Trophoblast cell (in vitro differentiated cells and primary cell): ENCODE results near the gene TMEM14B.
"Not testable (repeated sequence)": the region's sequence is repeated elsewhere in the genome, so short reads cannot be mapped to it uniquely, and the experiment has no call there.

Source experiments
- DNase-seq, 2 donors: peaks; one replicate each; pipeline ENCODE4 v3.0.0-alpha.2; 2016
- H2AFZ ChIP-seq: 2 replicates; pipeline ENCODE4 v1.6.1; 2013; ENCODE audit warnings: low read length, moderate library complexity, mild to moderate bottlenecking; ENCODE audit not compliant: insufficient read depth, poor library complexity
- H2AK5ac ChIP-seq: 2 replicates; pipeline ENCODE4 v1.6.1; 2013; ENCODE audit warnings: mild to moderate bottlenecking, low read length
- H2BK120ac ChIP-seq: 2 replicates; pipeline ENCODE4 v1.6.1; 2013; ENCODE audit warnings: low read length, mild to moderate bottlenecking, moderate library complexity; ENCODE audit not compliant: insufficient read depth, poor library complexity
- H2BK12ac ChIP-seq: 2 replicates; pipeline ENCODE4 v1.6.1; 2013; ENCODE audit warnings: mild to moderate bottlenecking, low read length, moderate library complexity
- H2BK5ac ChIP-seq: 2 replicates; pipeline ENCODE4 v1.6.1; 2013; ENCODE audit warnings: low read length, low read depth, moderate library complexity, mild to moderate bottlenecking; ENCODE audit not compliant: poor library complexity
- H3K14ac ChIP-seq: 2 replicates; pipeline ENCODE4 v1.6.1; 2013; ENCODE audit warnings: mild to moderate bottlenecking, low read length
- H3K18ac ChIP-seq: 2 replicates; pipeline ENCODE4 v1.6.1; 2013; ENCODE audit warnings: mild to moderate bottlenecking, low read length
- H3K23ac ChIP-seq: 2 replicates; pipeline ENCODE4 v1.6.1; 2013; ENCODE audit warnings: low read length
- H3K27ac ChIP-seq: 2 replicates; pipeline ENCODE4 v1.5.1; 2013; ENCODE audit warnings: low read depth, mild to moderate bottlenecking, inconsistent platforms, low read length, moderate library complexity
- H3K27me3 ChIP-seq: 2 replicates; pipeline ENCODE4 v1.6.1; 2013; ENCODE audit warnings: inconsistent platforms, mild to moderate bottlenecking, low read length, moderate library complexity; ENCODE audit not compliant: insufficient read depth
- H3K36me3 ChIP-seq, 2 experiments: 1 replicate in 1 of 2; 2 replicates in 1 of 2; pipeline ENCODE4 v1.6.1; 2013; ENCODE audit warnings: low read length in 2 of 2, mild to moderate bottlenecking in 2 of 2, moderate library complexity in 1 of 2; ENCODE audit not compliant: insufficient read depth in 2 of 2, control insufficient read depth in 1 of 2
- H3K4ac ChIP-seq: 2 replicates; pipeline ENCODE4 v1.6.1; 2013; ENCODE audit warnings: low read depth, mild to moderate bottlenecking, low read length, moderate library complexity
- H3K4me1 ChIP-seq, 2 experiments: 1 replicate in 1 of 2; 2 replicates in 1 of 2; pipeline ENCODE4 v1.6.1; 2013; ENCODE audit warnings: low read length in 2 of 2, mild to moderate bottlenecking in 2 of 2, moderate library complexity in 1 of 2; ENCODE audit not compliant: insufficient read depth in 2 of 2, control insufficient read depth in 1 of 2
- H3K4me2 ChIP-seq: 2 replicates; pipeline ENCODE4 v1.6.1; 2013; ENCODE audit warnings: inconsistent platforms, mild to moderate bottlenecking, low read length, moderate library complexity
- H3K4me3 ChIP-seq: 2 replicates; pipeline ENCODE4 v1.5.1; 2013; ENCODE audit warnings: mild to moderate bottlenecking, low read depth, low read length, inconsistent platforms
- H3K79me1 ChIP-seq: one replicate; pipeline ENCODE4 v1.6.1; 2013; ENCODE audit warnings: low read length
- H3K79me2 ChIP-seq: 2 replicates; pipeline ENCODE4 v1.6.1; 2013; ENCODE audit warnings: low read length, mild to moderate bottlenecking; ENCODE audit not compliant: control insufficient read depth, insufficient read depth, poor library complexity
- H3K9ac ChIP-seq: 2 replicates; pipeline ENCODE4 v1.6.1; 2013; ENCODE audit warnings: mild to moderate bottlenecking, low read length
- H3K9me3 ChIP-seq: 2 replicates; pipeline ENCODE4 v1.6.1; 2013; ENCODE audit warnings: low read depth, mild to moderate bottlenecking, control low read depth, inconsistent platforms, low read length; ENCODE audit not compliant: insufficient read depth
- H4K12ac ChIP-seq: 2 replicates; pipeline ENCODE4 v1.6.1; 2013; ENCODE audit warnings: low read depth, mild to moderate bottlenecking, low read length, moderate library complexity
- H4K8ac ChIP-seq: 2 replicates; pipeline ENCODE4 v1.6.1; 2013; ENCODE audit warnings: low read depth, mild to moderate bottlenecking, low read length, moderate library complexity
- H4K91ac ChIP-seq: one replicate; pipeline ENCODE4 v1.6.1; 2013; ENCODE audit warnings: low read depth, mild to moderate bottlenecking, low read length, moderate library complexity
- WGBS: extraction: QIAGEN DNeasy Blood & Tissue Kit; methylation state at CpG from one replicate; pipeline ENCODE4 v1.1.7; 2013; ENCODE audit warnings: missing lambda C conversion rate; ENCODE audit not compliant: insufficient read length, insufficient coverage; ENCODE audit errors: extremely low coverage; 5-methylcytosine and 5-hydroxymethylcytosine counted together

TMEM14B gene

DNA sequence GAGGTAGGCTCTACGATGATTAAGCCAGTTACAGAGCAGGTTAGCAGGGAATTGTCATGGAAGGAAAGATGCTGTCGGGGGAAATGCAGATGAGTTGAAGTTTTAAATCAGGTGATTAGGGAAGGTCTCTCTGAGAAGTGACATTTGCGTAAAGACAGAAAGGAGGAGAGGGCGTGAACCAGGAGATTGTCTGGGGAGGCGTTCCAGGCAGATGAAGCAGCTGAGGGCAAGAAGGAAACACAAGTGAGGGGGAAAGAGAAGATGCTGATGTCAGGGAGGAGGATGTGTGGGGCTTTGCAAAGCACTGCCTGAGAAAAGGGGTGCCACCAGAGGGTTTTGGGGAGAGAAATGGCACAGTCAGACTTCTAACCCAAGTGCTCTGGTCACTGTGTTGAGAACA, 2.5 kb upstream of the TMEM14B start:
- Histone ChIP-seq H4K91ac (no peak overlapping the region), H3K4ac (no peak overlapping the region), H3K4me2 (no peak overlapping the region), H2AK5ac (no peak overlapping the region), H3K79me1 (peaks cover 7% of the 10 kb centered on the region), H2BK12ac (no peak overlapping the region), H2BK120ac (no peak overlapping the region), H3K27ac (no peak overlapping the region), H2BK5ac (no peak overlapping the region), H3K79me2 (peaks cover 6% of the 10 kb centered on the region), H3K9ac (no peak overlapping the region), H3K14ac (no peak overlapping the region), H4K8ac (no peak overlapping the region), H4K12ac (no peak overlapping the region), H2AFZ (no peak overlapping the region), H3K4me3 (no peak overlapping the region), H3K27me3 (no peaks in the 10 kb centered on the region), H3K23ac (no peak overlapping the region), H3K36me3 (peaks cover 2 to 18% of the 10 kb centered on the region in 2 experiments), H3K18ac (no peak overlapping the region), H3K9me3 (no peaks in the 10 kb centered on the region), H3K4me1 (peaks cover 3 to 8% of the 10 kb centered on the region in 2 experiments)
- WGBS: no CpG with 5 or more reads among the region's 5 CpGs
- no peak for DNase-seq

DNA sequence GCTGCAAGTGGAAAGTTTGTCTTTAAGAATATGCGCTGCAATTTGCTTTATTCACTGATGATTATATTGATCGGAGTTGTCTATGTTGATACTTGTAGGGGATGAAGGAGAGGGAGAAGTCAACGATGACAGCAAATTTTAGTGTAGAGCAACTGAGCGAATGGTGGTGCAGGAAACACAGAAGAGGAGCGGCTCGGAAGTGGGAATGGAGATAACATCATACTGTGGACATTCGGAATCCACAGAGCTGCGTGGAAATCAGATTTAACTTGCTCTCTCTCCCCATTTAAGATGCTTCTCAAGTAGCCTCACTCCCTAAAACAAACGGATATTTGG, 722 bp upstream of the TMEM14B start:
- H2BK5ac ChIP-seq: no peak overlapping the region
- no peaks in the 10 kb centered on the region for H3K27me3 ChIP-seq
- no peaks in the 10 kb centered on the region for H3K9me3 ChIP-seq
- no peak overlapping the region for H2AK5ac ChIP-seq
- no peak overlapping the region for H3K4ac ChIP-seq
- peak overlapping the region; percentile 73 for H3K4me2 ChIP-seq
- H3K27ac ChIP-seq: no peak overlapping the region
- H4K91ac ChIP-seq: peak overlapping the region; percentile 1
- no peak overlapping the region for H3K23ac ChIP-seq
- peaks cover 3 to 8% of the 10 kb centered on the region in 2 experiments for H3K4me1 ChIP-seq
- no peak overlapping the region for H2BK12ac ChIP-seq
- no peak overlapping the region for H3K9ac ChIP-seq
- peaks cover 6% of the 10 kb centered on the region for H3K79me2 ChIP-seq
- H3K79me1 ChIP-seq: peaks cover 7% of the 10 kb centered on the region
- H2BK120ac ChIP-seq: no peak overlapping the region
- peak overlapping the region; percentile 9 for H3K18ac ChIP-seq
- WGBS: no CpG with 5 or more reads among the region's 9 CpGs
- peaks cover 6 to 19% of the 10 kb centered on the region in 2 experiments for H3K36me3 ChIP-seq
- H2AFZ ChIP-seq: peak overlapping the region; percentile 62
- no peak for DNase-seq
- no peak overlapping the region for H3K4me3 ChIP-seq
- peak overlapping the region; percentile 34 for H4K12ac ChIP-seq
- H3K14ac ChIP-seq: peak overlapping the region; percentile 7
- peak overlapping the region; percentile 75 for H4K8ac ChIP-seq

DNA sequence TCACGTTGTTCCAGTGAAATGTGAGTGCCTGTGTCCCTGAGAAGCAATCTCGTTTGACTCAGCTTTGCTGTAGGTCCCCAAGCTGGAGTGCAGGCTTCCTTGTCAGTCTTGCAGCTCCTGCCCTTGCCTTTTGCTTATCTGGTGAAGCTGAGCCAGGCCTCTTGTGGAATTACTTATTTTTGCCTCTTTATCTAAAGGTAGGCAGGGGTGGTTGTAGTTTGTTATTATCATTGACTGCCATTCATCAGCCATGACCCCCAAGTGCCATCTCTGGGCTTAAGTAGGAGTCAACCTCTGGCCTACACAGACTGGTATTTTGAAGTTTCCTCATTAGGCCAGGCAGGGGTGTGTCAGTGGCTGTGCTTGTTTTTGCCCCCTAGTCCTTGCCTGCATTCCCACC, 2.1 kb downstream of the TMEM14B start:
- peaks cover 7% of the 10 kb centered on the region for H3K79me1 ChIP-seq
- H4K12ac ChIP-seq: no peak overlapping the region
- H2AFZ ChIP-seq: no peak overlapping the region
- no peak overlapping the region for H2AK5ac ChIP-seq
- H3K27me3 ChIP-seq: no peaks in the 10 kb centered on the region
- H4K8ac ChIP-seq: no peak overlapping the region
- H3K4ac ChIP-seq: peak overlapping the region; percentile 29
- DNase-seq: no peak
- H3K4me1 ChIP-seq: peaks cover 3 to 8% of the 10 kb centered on the region in 2 experiments
- no peak overlapping the region for H2BK5ac ChIP-seq
- H3K27ac ChIP-seq: no peak overlapping the region
- WGBS: no CpG with 5 or more reads among the region's 2 CpGs
- H3K23ac ChIP-seq: no peak overlapping the region
- peaks cover 14 to 34% of the 10 kb centered on the region in 2 experiments for H3K36me3 ChIP-seq
- peaks cover 6% of the 10 kb centered on the region for H3K79me2 ChIP-seq
- no peak overlapping the region for H3K9ac ChIP-seq
- H3K18ac ChIP-seq: no peak overlapping the region
- H3K14ac ChIP-seq: no peak overlapping the region
- no peaks in the 10 kb centered on the region for H3K9me3 ChIP-seq
- H3K4me3 ChIP-seq: no peak overlapping the region
- no peak overlapping the region for H4K91ac ChIP-seq
- H3K4me2 ChIP-seq: no peak overlapping the region
- no peak overlapping the region for H2BK12ac ChIP-seq
- H2BK120ac ChIP-seq: no peak overlapping the region

DNA sequence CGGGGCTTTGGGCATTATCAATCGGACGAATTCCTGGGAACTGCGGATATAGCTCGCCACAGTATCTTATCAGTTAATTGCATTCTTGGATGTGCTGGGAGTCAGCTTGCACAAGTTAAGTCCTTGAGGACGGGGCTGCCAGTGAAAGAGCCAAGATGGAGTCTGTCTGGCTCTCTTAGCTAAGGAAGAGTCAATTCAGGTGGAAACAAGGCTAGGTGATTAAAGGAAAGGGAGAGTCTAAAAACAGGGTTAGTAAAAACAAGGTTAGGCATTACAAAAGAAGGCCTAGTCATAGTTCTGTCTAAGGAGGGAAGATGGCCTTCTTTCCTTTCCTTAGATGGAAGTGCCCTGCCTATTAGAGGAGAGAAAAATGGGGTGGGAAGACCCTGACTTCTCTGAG, 3.0 kb downstream of the TMEM14B start:
- not testable (repeated sequence) for H3K27ac ChIP-seq, H3K4me2 ChIP-seq, H3K27me3 ChIP-seq, H3K4me1 ChIP-seq, H4K8ac ChIP-seq, H4K91ac ChIP-seq, H2AFZ ChIP-seq, H2BK12ac ChIP-seq, H3K4me3 ChIP-seq, H4K12ac ChIP-seq, H3K18ac ChIP-seq, H3K79me2 ChIP-seq, DNase-seq, H3K9ac ChIP-seq, H3K9me3 ChIP-seq, H3K14ac ChIP-seq, H2BK5ac ChIP-seq, H2AK5ac ChIP-seq, H3K23ac ChIP-seq, H3K79me1 ChIP-seq, H2BK120ac ChIP-seq, H3K4ac ChIP-seq
- WGBS: no CpG with 5 or more reads among the region's 6 CpGs
- H3K36me3 ChIP-seq: peaks cover 16 to 38% of the 10 kb centered on the region in 2 experiments
